ENCODE results near the gene LRGUK.

Gene LRGUK

DNA sequence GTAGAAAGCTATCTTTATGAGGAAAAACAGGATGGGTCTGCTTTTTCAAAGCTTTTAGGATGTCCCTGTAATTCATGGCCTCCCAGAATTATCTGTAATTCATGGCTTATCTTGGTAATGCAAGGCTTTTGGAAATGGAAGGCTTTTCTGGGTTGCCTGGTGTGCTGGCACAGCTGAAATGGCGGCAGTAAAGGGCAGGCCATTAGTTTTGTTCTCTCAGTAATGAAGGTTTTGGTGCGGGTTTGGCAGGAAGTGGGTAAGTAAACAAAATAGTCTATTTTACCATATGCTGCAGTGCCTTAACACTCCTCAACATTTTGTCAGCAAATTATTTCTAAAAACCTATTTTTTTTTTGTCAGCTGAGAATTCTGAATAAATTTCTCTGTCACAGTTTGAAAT lies 69.3 kb downstream of the LRGUK start:
- H3K4me1 ChIP-seq (ENCODE audit: control insufficient read depth, insufficient read depth, low read length, poor library complexity, severe bottlenecking): no peaks in the 10 kb centered on the region
- H3K36me3 ChIP-seq (ENCODE audit: control insufficient read depth, insufficient read depth, low read length): no peaks in the 10 kb centered on the region
- no peak for DNase-seq
- H3K9me3 ChIP-seq (ENCODE audit: control insufficient read depth, low read length): no peaks in the 10 kb centered on the region
- no peak overlapping the region for H3K27ac ChIP-seq (ENCODE audit: insufficient read depth, low read length, poor library complexity, severe bottlenecking)
- no peaks in the 10 kb centered on the region for H3K27me3 ChIP-seq (replicated peaks; ENCODE audit: control insufficient read depth, insufficient read depth, low read length, poor library complexity, severe bottlenecking)
- H3K4me3 ChIP-seq (ENCODE audit: insufficient read depth, low read depth, low read length, poor library complexity, severe bottlenecking): no peak overlapping the region

GRCh38 chr7:134197345-134197744 lies 70.2 kb downstream of the LRGUK start:
- no peaks in the 10 kb centered on the region for H3K36me3 ChIP-seq (ENCODE audit: control insufficient read depth, insufficient read depth, low read length)
- H3K9me3 ChIP-seq (ENCODE audit: control insufficient read depth, low read length): no peaks in the 10 kb centered on the region
- no peak for DNase-seq
- H3K4me3 ChIP-seq (ENCODE audit: insufficient read depth, low read depth, low read length, poor library complexity, severe bottlenecking): no peak overlapping the region
- no peaks in the 10 kb centered on the region for H3K4me1 ChIP-seq (ENCODE audit: control insufficient read depth, insufficient read depth, low read length, poor library complexity, severe bottlenecking)
- no peak overlapping the region for H3K27ac ChIP-seq (ENCODE audit: insufficient read depth, low read length, poor library complexity, severe bottlenecking)
- H3K27me3 ChIP-seq (replicated peaks; ENCODE audit: control insufficient read depth, insufficient read depth, low read length, poor library complexity, severe bottlenecking): no peaks in the 10 kb centered on the region

DNA sequence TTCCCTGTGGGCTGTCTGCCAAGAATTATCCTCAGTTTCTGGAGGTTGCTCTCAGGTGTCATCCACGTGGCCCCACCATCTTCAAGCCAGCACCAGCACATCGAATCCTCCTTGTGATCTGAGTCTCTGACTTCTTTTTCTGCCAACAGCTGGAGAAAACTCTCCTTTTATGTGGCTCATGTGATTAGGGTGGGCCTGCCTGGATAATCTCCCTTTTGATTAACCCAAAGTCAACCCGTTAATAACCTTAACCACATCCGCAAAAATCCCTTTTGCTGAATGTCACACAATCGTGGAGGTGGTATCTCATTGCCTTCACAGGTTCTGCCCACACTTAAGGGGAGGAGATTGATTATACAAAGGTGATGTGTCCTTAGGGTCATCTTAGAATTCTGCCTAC lies 73.8 kb downstream of the LRGUK start:
- H3K27ac ChIP-seq (ENCODE audit: insufficient read depth, low read length, poor library complexity, severe bottlenecking): no peak overlapping the region
- H3K4me3 ChIP-seq (ENCODE audit: insufficient read depth, low read depth, low read length, poor library complexity, severe bottlenecking): no peak overlapping the region
- no peaks in the 10 kb centered on the region for H3K36me3 ChIP-seq (ENCODE audit: control insufficient read depth, insufficient read depth, low read length)
- DNase-seq: no peak
- no peaks in the 10 kb centered on the region for H3K9me3 ChIP-seq (ENCODE audit: control insufficient read depth, low read length)
- H3K27me3 ChIP-seq (replicated peaks; ENCODE audit: control insufficient read depth, insufficient read depth, low read length, poor library complexity, severe bottlenecking): no peaks in the 10 kb centered on the region
- no peaks in the 10 kb centered on the region for H3K4me1 ChIP-seq (ENCODE audit: control insufficient read depth, insufficient read depth, low read length, poor library complexity, severe bottlenecking)

GRCh38 chr7:134201569-134202261 lies 74.6 kb downstream of the LRGUK start:
- no peak overlapping the region for H3K4me3 ChIP-seq (ENCODE audit: insufficient read depth, low read depth, low read length, poor library complexity, severe bottlenecking)
- no peaks in the 10 kb centered on the region for H3K9me3 ChIP-seq (ENCODE audit: control insufficient read depth, low read length)
- H3K4me1 ChIP-seq (ENCODE audit: control insufficient read depth, insufficient read depth, low read length, poor library complexity, severe bottlenecking): no peaks in the 10 kb centered on the region
- DNase-seq: no peak
- H3K36me3 ChIP-seq (ENCODE audit: control insufficient read depth, insufficient read depth, low read length): no peaks in the 10 kb centered on the region
- no peaks in the 10 kb centered on the region for H3K27me3 ChIP-seq (replicated peaks; ENCODE audit: control insufficient read depth, insufficient read depth, low read length, poor library complexity, severe bottlenecking)
- no peak overlapping the region for H3K27ac ChIP-seq (ENCODE audit: insufficient read depth, low read length, poor library complexity, severe bottlenecking)

- no peaks in the 10 kb centered on the region for H3K4me1 ChIP-seq (ENCODE audit: control insufficient read depth, insufficient read depth, low read length, poor library complexity, severe bottlenecking)
- DNase-seq: no peak
- no peak overlapping the region for H3K4me3 ChIP-seq (ENCODE audit: insufficient read depth, low read depth, low read length, poor library complexity, severe bottlenecking)
- no peaks in the 10 kb centered on the region for H3K36me3 ChIP-seq (ENCODE audit: control insufficient read depth, insufficient read depth, low read length)
- no peaks in the 10 kb centered on the region for H3K27me3 ChIP-seq (replicated peaks; ENCODE audit: control insufficient read depth, insufficient read depth, low read length, poor library complexity, severe bottlenecking)
- no peaks in the 10 kb centered on the region for H3K9me3 ChIP-seq (ENCODE audit: control insufficient read depth, low read length)
- no peak overlapping the region for H3K27ac ChIP-seq (ENCODE audit: insufficient read depth, low read length, poor library complexity, severe bottlenecking)
Observed at GRCh38 chr7:134203186-134203889, 76.2 kb downstream of the LRGUK start.

- no peaks in the 10 kb centered on the region for H3K27me3 ChIP-seq (replicated peaks; ENCODE audit: control insufficient read depth, insufficient read depth, low read length, poor library complexity, severe bottlenecking)
- H3K4me3 ChIP-seq (ENCODE audit: insufficient read depth, low read depth, low read length, poor library complexity, severe bottlenecking): no peak overlapping the region
- no peak overlapping the region for H3K27ac ChIP-seq (ENCODE audit: insufficient read depth, low read length, poor library complexity, severe bottlenecking)
- DNase-seq: no peak
- H3K36me3 ChIP-seq (ENCODE audit: control insufficient read depth, insufficient read depth, low read length): no peaks in the 10 kb centered on the region
- no peaks in the 10 kb centered on the region for H3K9me3 ChIP-seq (ENCODE audit: control insufficient read depth, low read length)
- no peaks in the 10 kb centered on the region for H3K4me1 ChIP-seq (ENCODE audit: control insufficient read depth, insufficient read depth, low read length, poor library complexity, severe bottlenecking)
Observed at GRCh38 chr7:134209322-134210015, 82.3 kb downstream of the LRGUK start.

GRCh38 chr7:134210227-134210626 lies 83.1 kb downstream of the LRGUK start:
- H3K27me3 ChIP-seq (replicated peaks; ENCODE audit: control insufficient read depth, insufficient read depth, low read length, poor library complexity, severe bottlenecking): no peaks in the 10 kb centered on the region
- H3K9me3 ChIP-seq (ENCODE audit: control insufficient read depth, low read length): no peaks in the 10 kb centered on the region
- no peak overlapping the region for H3K4me3 ChIP-seq (ENCODE audit: insufficient read depth, low read depth, low read length, poor library complexity, severe bottlenecking)
- no peak overlapping the region for H3K27ac ChIP-seq (ENCODE audit: insufficient read depth, low read length, poor library complexity, severe bottlenecking)
- no peak for DNase-seq
- no peaks in the 10 kb centered on the region for H3K4me1 ChIP-seq (ENCODE audit: control insufficient read depth, insufficient read depth, low read length, poor library complexity, severe bottlenecking)
- no peaks in the 10 kb centered on the region for H3K36me3 ChIP-seq (ENCODE audit: control insufficient read depth, insufficient read depth, low read length)

GRCh38 chr7:134210976-134211663 lies 84.0 kb downstream of the LRGUK start:
- Histone ChIP-seq H3K27me3 (replicated peaks; ENCODE audit: control insufficient read depth, insufficient read depth, low read length, poor library complexity, severe bottlenecking) (no peaks in the 10 kb centered on the region), H3K27ac (ENCODE audit: insufficient read depth, low read length, poor library complexity, severe bottlenecking) (no peak overlapping the region), H3K9me3 (ENCODE audit: control insufficient read depth, low read length) (no peaks in the 10 kb centered on the region), H3K36me3 (ENCODE audit: control insufficient read depth, insufficient read depth, low read length) (no peaks in the 10 kb centered on the region), H3K4me1 (ENCODE audit: control insufficient read depth, insufficient read depth, low read length, poor library complexity, severe bottlenecking) (no peaks in the 10 kb centered on the region), H3K4me3 (ENCODE audit: insufficient read depth, low read depth, low read length, poor library complexity, severe bottlenecking) (no peak overlapping the region)
- DNase-seq: no peak

DNA sequence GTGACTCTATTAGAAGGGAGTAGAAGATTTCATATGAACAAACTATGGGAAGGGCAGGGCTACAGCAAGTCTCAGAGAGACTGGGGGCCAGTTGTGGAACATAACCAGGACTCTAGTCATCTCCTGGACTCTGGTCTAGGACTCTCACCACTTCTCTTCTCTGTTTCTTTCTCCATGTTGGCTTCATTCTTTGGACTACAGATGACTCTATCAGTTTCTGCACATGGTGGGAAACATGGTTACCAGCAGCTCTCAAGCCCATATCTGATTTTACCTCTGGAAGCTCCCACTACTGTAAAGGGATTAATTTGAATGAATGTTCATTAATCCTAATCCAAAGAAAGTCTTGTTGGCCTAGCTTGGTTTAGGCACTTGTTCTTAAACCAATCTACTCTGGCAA lies 84.7 kb downstream of the LRGUK start:
- no peaks in the 10 kb centered on the region for H3K27me3 ChIP-seq (replicated peaks; ENCODE audit: control insufficient read depth, insufficient read depth, low read length, poor library complexity, severe bottlenecking)
- H3K4me3 ChIP-seq (ENCODE audit: insufficient read depth, low read depth, low read length, poor library complexity, severe bottlenecking): no peak overlapping the region
- DNase-seq: no peak
- H3K4me1 ChIP-seq (ENCODE audit: control insufficient read depth, insufficient read depth, low read length, poor library complexity, severe bottlenecking): no peaks in the 10 kb centered on the region
- no peaks in the 10 kb centered on the region for H3K36me3 ChIP-seq (ENCODE audit: control insufficient read depth, insufficient read depth, low read length)
- no peak overlapping the region for H3K27ac ChIP-seq (ENCODE audit: insufficient read depth, low read length, poor library complexity, severe bottlenecking)
- no peaks in the 10 kb centered on the region for H3K9me3 ChIP-seq (ENCODE audit: control insufficient read depth, low read length)

All from effector memory CD4-positive, alpha-beta T cell (primary cell).